IPS-11a (cell line): ENCODE data around the gene MAT2A.
"Not testable (repeated sequence)": the region's sequence is repeated elsewhere in the genome, so short reads cannot be mapped to it uniquely, and the experiment has no call there.

Experiments
- H3K4me3 ChIP-seq: one replicate; pipeline ENCODE4 v1.5.1; 2013; ENCODE audit warnings: low read depth, low read length, control low read depth

MAT2A gene

GRCh38 chr2:85523903-85524335 is 15.0 kb upstream of the MAT2A start:
- no peak overlapping the region for H3K4me3 ChIP-seq

DNA sequence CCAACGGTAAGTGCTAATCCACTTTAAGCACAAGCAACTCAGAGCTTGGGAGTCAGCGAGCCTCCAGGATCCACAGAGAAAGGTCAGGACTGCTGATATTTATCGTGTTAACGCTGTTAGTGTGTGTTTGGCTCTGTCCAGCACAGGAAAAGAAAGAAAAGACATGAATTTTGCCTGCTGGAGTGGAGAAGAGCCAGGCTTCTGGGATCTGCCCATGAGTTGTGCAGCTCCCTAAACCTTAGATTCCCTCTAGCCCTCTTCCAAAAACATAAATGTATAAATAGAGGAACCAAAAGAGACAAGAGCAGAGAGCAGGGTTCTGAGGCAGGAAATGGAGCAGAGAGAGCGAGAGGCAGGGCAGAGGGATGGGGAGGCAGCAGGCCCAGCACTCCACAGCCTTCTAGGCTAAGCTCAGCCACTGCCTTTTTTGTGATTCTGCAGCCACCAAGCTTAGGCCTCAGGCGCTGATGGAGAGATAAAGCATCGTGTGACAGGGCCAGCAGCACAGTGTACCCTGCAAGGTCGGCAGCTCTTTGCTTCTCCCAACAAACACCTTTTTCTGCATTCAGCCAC is 14.5 kb upstream of the MAT2A start:
- H3K4me3 ChIP-seq = no peak overlapping the region

DNA sequence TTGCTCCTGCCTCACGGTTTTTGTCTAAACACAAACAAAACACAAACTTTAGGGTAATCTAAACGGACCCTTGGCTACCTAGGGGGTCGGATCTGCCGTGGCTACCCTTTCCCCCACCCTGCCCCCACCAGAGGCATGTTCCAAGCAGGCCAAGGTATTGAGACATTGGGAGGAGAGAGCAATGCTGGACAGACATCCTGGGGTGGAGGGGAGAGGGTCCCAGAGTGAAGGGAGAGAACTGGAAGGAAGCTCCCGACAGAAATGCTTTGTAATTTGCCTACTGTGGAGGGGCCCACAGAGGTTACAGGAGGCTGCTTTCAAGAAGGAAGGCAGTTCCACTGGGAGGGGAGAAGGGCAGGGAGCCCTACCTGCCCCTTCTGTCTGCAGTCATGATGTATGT is 13.9 kb upstream of the MAT2A start:
- H3K4me3 ChIP-seq = no peak overlapping the region

DNA sequence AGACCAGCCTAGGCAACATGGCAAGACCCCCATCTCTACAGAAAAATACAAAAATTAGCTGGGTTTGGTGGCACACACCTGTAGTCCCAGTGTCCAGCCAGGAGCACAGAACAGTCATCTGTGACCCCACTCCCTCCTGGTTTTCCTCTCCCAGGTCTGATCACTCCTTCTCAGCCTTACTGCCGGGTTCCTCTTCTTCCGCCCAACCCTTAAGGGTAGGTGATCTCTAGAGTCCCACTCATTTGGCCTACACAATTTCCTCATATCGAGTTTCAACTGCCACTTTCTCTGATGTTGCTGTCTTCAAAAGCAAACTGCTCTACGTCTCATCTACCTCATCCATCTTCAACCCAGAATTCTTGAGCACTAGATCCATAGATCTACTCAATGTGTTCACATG is 13.4 kb upstream of the MAT2A start:
- no peak overlapping the region for H3K4me3 ChIP-seq

DNA sequence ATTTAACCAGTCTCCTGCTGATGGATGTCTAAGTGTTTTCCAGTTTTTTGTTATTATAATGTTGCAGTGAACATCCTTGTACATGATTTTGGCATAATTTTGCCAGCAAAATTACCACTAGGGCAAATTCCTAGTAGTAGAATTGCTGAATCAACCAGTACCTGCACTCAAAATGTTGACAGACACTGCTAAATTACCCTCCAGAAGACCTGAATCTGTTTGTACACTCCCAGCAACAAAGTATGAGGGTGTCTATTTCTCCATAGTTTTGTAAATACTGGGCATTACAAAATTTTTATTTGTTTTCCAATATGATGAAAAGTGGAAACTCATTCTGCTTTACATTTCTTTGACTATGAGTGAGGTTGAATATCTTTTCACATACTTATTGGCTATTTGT is 11.2 kb upstream of the MAT2A start:
- no peak overlapping the region for H3K4me3 ChIP-seq

DNA sequence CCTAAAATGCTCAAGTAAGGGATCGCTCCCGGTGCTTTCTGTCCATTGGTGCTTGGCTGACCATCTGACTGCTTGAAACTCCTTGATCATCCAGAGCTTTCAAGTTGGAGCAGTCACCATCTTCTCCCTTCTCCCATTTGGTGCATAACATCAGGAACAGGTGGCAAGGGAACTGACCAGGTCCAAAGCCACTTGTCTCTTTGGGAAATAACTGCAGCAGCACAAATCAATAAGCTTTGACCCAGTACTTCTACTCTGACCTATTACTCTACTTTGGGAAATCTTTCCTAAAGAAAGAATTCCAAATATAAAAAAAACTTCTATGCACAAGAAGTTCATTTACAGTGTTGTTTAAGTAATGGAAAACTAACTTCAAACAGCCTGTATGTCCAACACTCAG is 10.6 kb upstream of the MAT2A start:
- no peak overlapping the region for H3K4me3 ChIP-seq

DNA sequence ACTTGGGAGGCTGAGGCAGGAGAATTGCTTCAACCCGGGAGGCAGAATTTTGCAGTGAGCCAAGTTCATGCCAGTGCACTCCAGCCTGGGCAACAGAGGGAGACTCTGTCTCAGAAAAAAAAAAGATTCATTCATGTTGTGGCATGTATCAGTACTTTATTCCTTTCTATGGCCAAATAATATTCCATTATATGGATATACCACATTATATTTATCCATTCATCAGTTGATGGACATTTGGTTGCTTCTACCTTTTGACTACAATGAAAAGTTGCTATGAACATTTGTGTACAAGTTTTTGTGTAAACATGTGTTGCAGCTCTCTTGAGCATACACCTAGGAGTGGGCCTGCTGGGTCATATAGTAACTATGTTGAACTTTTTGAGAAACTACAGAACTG is 9.2 kb upstream of the MAT2A start:
- H3K4me3 ChIP-seq = no peak overlapping the region

- H3K4me3 ChIP-seq = no peak overlapping the region
Observed at GRCh38 chr2:85531589-85531988, 7.4 kb upstream of the MAT2A start.

GRCh38 chr2:85534099-85534498 is 4.9 kb upstream of the MAT2A start:
- H3K4me3 ChIP-seq = no peak overlapping the region

GRCh38 chr2:85534881-85535280 is 4.1 kb upstream of the MAT2A start:
- no peak overlapping the region for H3K4me3 ChIP-seq

DNA sequence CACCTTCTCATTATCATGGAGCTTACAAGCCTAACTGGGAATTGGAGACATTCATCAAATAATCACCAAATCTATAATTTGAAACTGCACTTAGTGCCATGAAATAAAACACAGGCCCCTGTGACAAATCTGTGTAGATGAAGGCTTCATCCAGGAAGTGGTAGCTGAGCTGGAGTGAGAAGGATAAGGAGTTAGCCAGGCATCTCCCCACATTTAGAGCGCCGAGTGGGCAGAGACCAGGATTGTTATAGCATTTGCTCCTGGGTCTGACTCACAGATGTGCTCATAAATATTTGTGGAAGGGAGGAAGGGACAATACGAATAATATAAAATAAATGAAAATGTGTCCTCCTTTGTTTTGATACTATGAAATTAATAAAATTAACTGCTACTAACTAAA is 2.5 kb upstream of the MAT2A start:
- no peak overlapping the region for H3K4me3 ChIP-seq

GRCh38 chr2:85537600-85538506 is 1.1 kb upstream of the MAT2A start:
- H3K4me3 ChIP-seq = peak overlapping the region; percentile 99

GRCh38 chr2:85539361-85540132 is 579 bp downstream of the MAT2A start:
- peak overlapping the region; percentile 99 for H3K4me3 ChIP-seq

- H3K4me3 ChIP-seq = peak overlapping the region; percentile 99
Observed at GRCh38 chr2:85540133-85540648, 1.2 kb downstream of the MAT2A start.

DNA sequence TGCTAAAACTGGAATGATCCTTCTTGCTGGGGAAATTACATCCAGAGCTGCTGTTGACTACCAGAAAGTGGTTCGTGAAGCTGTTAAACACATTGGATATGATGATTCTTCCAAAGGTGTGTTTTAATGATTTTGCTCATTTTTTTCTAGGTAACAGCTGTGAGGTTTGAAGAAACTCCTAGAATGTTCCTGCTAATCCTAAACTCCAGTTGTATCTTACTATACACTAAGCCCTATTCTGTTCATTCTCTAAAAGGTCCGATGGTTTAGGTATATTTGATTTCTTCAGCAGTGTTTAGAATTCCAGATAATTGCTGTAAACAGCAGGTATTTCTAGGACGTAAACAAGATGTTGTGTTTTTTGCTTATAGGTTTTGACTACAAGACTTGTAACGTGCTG is 2.3 kb downstream of the MAT2A start:
- peak overlapping the region; percentile 99 for H3K4me3 ChIP-seq

DNA sequence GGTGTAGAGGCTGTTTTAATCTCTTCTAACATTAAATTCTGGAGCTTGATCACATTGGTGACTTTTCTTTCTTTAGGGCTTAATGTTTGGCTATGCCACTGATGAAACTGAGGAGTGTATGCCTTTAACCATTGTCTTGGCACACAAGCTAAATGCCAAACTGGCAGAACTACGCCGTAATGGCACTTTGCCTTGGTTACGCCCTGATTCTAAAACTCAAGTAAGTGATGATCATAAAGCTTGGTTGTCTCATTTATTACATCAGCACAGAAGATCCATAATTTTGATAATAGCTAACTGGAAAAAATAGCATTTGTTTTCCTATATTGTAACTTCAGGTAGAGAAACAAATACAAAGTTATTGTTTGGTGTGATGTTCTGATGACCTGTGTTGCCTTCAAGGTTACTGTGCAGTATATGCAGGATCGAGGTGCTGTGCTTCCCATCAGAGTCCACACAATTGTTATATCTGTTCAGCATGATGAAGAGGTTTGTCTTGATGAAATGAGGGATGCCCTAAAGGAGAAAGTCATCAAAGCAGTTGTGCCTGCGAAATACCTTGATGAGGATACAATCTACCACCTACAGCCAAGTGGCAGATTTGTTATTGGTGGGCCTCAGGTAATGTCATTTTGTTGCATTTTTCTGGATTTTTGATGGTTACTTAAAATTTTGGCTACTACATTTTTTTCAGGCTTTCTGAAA is 2.9 kb downstream of the MAT2A start:
- H3K4me3 ChIP-seq = no peak overlapping the region

GRCh38 chr2:85542777-85543176 is 3.8 kb downstream of the MAT2A start:
- H3K4me3 ChIP-seq = no peak overlapping the region

DNA sequence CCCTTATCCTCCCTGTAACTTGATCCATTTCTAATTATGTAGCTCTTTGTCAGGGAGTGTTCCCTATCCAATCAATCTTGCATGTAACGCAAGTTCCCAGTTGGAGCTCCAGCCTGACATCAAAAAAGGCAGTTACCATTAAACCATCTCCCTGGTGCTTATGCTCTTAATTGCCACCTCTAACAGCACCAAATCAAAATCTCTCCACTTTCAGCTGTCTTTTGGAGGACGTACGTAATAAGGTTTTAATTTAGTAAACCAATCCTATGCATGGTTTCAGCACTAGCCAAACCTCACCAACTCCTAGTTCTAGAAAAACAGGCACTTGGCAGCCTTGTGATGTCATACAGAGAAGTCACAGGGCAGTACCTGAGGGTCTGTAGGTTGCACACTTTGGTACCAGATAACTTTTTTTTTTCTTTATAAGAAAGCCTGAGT is 5.3 kb downstream of the MAT2A start:
- not testable (repeated sequence) for H3K4me3 ChIP-seq

GRCh38 chr2:85544915-85545779 is 6.2 kb downstream of the MAT2A start:
- not testable (repeated sequence) for H3K4me3 ChIP-seq

DNA sequence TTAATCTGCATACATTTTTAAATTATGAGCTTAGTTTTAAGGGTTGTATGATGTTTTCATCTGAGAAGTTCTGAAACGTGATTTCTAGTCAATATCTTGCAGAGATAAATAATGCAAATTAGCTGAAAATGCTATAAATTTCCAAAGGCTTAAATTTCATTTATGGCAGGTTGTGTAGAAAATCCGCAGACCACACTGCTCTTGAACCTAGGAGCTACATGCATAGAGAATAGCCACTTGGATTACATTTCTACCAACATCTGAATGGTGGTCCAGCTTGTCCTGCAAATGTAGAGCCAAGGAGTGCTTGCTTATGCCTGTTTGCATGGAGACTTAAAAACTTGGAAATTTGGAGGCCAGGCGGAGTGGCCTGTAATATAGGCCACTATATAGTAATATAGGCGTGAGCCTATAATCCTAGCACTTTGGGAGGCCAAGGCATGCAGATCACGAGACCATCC is 6.8 kb downstream of the MAT2A start:
- H3K4me3 ChIP-seq = no peak overlapping the region
